GM23338 (cell line): Measurements from ENCODE around the gene PDSS2. TPM values are rescaled to one million over a fixed set of nuclear protein-coding genes. Genes with fewer than 3 reads are reported as not detected.

Experiments
- ATAC-seq: fragments of 200-7000 bp; cut with Tn5 transposase; 3 replicates; pipeline ENCODE4 v1.9.1; 2020
- DNase-seq: peaks from one replicate; pipeline ENCODE4 v3.0.0-alpha.2; 2015; ENCODE audit warnings: low spot score
- H2AFZ ChIP-seq: fragments of 200-600 bp; sonication (generic); 2 replicates; pipeline ENCODE4 v1.8.0; 2016; ENCODE audit warnings: antibody characterized with exemption, mild to moderate bottlenecking, moderate library complexity
- H3F3A ChIP-seq: fragments of 200-600 bp; sonication (generic); replicated peaks from 2 replicates; pipeline ENCODE4 v1.8.0; 2017; ENCODE audit warnings: antibody characterized with exemption, mixed run types, low read depth
- H3K27ac ChIP-seq: fragments of 200-600 bp; sonication (generic); 2 replicates; pipeline ENCODE4 v1.6.1; 2016; ENCODE audit warnings: low read depth
- H3K27me3 ChIP-seq: fragments of 200-600 bp; sonication (generic); 2 replicates; pipeline ENCODE4 v1.8.0; 2016; ENCODE audit warnings: mild to moderate bottlenecking, mixed run types, moderate library complexity; ENCODE audit not compliant: insufficient read depth
- H3K36me3 ChIP-seq: fragments of 200-600 bp; sonication (generic); 2 replicates; pipeline ENCODE4 v1.8.0; 2016; ENCODE audit warnings: mild to moderate bottlenecking; ENCODE audit not compliant: insufficient read depth
- H3K4me1 ChIP-seq: fragments of 200-600 bp; sonication (generic); 2 replicates; pipeline ENCODE4 v1.8.0; 2016; ENCODE audit warnings: mild to moderate bottlenecking, moderate library complexity; ENCODE audit not compliant: insufficient read depth
- H3K4me2 ChIP-seq: fragments of 200-600 bp; sonication (generic); 2 replicates; pipeline ENCODE4 v1.7.1; 2017; ENCODE audit warnings: mixed run types
- H3K4me3 ChIP-seq: fragments of 200-600 bp; sonication (generic); 2 replicates; pipeline ENCODE4 v1.6.1; 2016; ENCODE audit warnings: mixed run types
- H3K79me2 ChIP-seq: fragments of 200-600 bp; sonication (generic); replicated peaks from 2 replicates; pipeline ENCODE4 v1.8.0; 2017; ENCODE audit warnings: mild to moderate bottlenecking; ENCODE audit not compliant: insufficient read depth
- H3K9me2 ChIP-seq: fragments of 200-600 bp; sonication (generic); 2 replicates; pipeline ENCODE4 v1.8.0; 2017; ENCODE audit not compliant: insufficient read depth
- H4K20me1 ChIP-seq: fragments of 200-600 bp; sonication (generic); replicated peaks from 2 replicates; pipeline ENCODE4 v1.8.0; 2017; ENCODE audit warnings: mild to moderate bottlenecking; ENCODE audit not compliant: insufficient read depth
- H3K27ac Mint-ChIP-seq: 2 replicates; pipeline ENCODE4 v1.8.0; 2020; ENCODE audit warnings: inconsistent platforms, mild to moderate bottlenecking, moderate library complexity, mixed read lengths
- H3K27me3 Mint-ChIP-seq: 3 replicates; pipeline ENCODE4 v1.8.0; 2022; ENCODE audit warnings: low read depth, mild to moderate bottlenecking, moderate library complexity, mixed read lengths, inconsistent platforms; ENCODE audit not compliant: insufficient read depth, poor library complexity
- H3K36me3 Mint-ChIP-seq: 3 replicates; pipeline ENCODE4 v1.8.0; 2021; ENCODE audit warnings: low read depth, mild to moderate bottlenecking, inconsistent platforms, moderate library complexity, mixed read lengths
- H3K4me1 Mint-ChIP-seq: 3 replicates; pipeline ENCODE4 v1.8.0; 2020; ENCODE audit warnings: mild to moderate bottlenecking, inconsistent platforms, mixed read lengths
- H3K4me3 Mint-ChIP-seq: 3 replicates; pipeline ENCODE4 v1.8.0; 2021; ENCODE audit warnings: moderate library complexity, mild to moderate bottlenecking, inconsistent platforms, mixed read lengths
- H3K9me3 Mint-ChIP-seq: 3 replicates; pipeline ENCODE4 v1.8.0; 2020; ENCODE audit warnings: moderate library complexity, mild to moderate bottlenecking, inconsistent platforms, mixed read lengths
- CREB1 ChIP-seq: fragments of 250-450 bp; sonication (Bioruptor Pico); IDR thresholded peaks from 2 replicates; pipeline ENCODE4 v1.5.0; 2020; ENCODE audit warnings: low read depth, mild to moderate bottlenecking, moderate library complexity
- EZH2 ChIP-seq: fragments of 200-600 bp; sonication (generic); IDR thresholded peaks from one replicate; pipeline ENCODE4 v1.8.0; 2017; ENCODE audit warnings: antibody characterized with exemption, mild to moderate bottlenecking, low read depth; ENCODE audit not compliant: unreplicated experiment
- EZH2phosphoT487 ChIP-seq: fragments of 200-600 bp; sonication (generic); IDR thresholded peaks from one replicate; pipeline ENCODE4 v1.8.1; 2018; ENCODE audit warnings: antibody characterized with exemption; ENCODE audit not compliant: unreplicated experiment
- JUNB ChIP-seq: IDR thresholded peaks from one replicate; pipeline ENCODE4 v1.6.1; 2016; ENCODE audit warnings: antibody characterized with exemption; ENCODE audit not compliant: unreplicated experiment
- NANOG ChIP-seq: IDR thresholded peaks from 2 replicates; pipeline ENCODE4 v1.6.1; 2016; ENCODE audit warnings: antibody characterized with exemption, borderline replicate concordance
- POLR2AphosphoS5 ChIP-seq: IDR thresholded peaks from 2 replicates; pipeline ENCODE4 v1.6.1; 2016; ENCODE audit warnings: antibody characterized with exemption, low read depth
- REST ChIP-seq: IDR thresholded peaks from one replicate; pipeline ENCODE4 v1.6.1; 2018; ENCODE audit warnings: antibody characterized with exemption; ENCODE audit not compliant: unreplicated experiment
- STAT1 ChIP-seq: IDR thresholded peaks from one replicate; pipeline ENCODE4 v1.6.1; 2016; ENCODE audit warnings: antibody characterized with exemption; ENCODE audit not compliant: unreplicated experiment
- ZNF114 ChIP-seq: fragments of 250-450 bp; sonication (Bioruptor Pico); IDR thresholded peaks from 2 replicates; pipeline ENCODE4 v1.5.0; 2020; ENCODE audit warnings: mild to moderate bottlenecking, moderate library complexity
- ZNF331 ChIP-seq: fragments of 250-450 bp; sonication (Bioruptor Pico); IDR thresholded peaks from 2 replicates; pipeline ENCODE4 v1.5.0; 2020; ENCODE audit warnings: low read depth, mild to moderate bottlenecking, moderate library complexity
- polyA plus RNA-seq: library from polyadenylated mRNA; unstranded; fragments of >200 nt; fragmentation: Nextera tagmentation; extraction: Ambion mirVana; gene quantifications from 2 replicates; pipeline ENCODE4 v1.2.1, GENCODE V29; 2016
- total RNA-seq: library from RNA; depleted of rRNA; stranded (reverse); fragments of >200 nt; shearing (Covaris generic); gene quantifications from 2 replicates; pipeline ENCODE4 v1.2.3, GENCODE V29; 2014
- TF ChIP-seq, protein P1 (sequence below), 2 experiments: fragments of 200-600 bp in 1 of 2; sonication (generic) in 1 of 2; conservative IDR thresholded peaks; 2 replicates each; pipeline versions ENCODE4 v1.5.1 to v1.6.1; 2016 to 2017; ENCODE audit warnings: antibody characterized with exemption in 2 of 2, low read depth in 2 of 2, mild to moderate bottlenecking in 2 of 2, moderate library complexity in 1 of 2
- TF ChIP-seq, protein P2 (sequence below): fragments of 250-450 bp; sonication (Bioruptor Pico); IDR thresholded peaks from 2 replicates; pipeline ENCODE4 v1.5.0; 2020; ENCODE audit warnings: mild to moderate bottlenecking, moderate library complexity

PDSS2 gene
- total and polyA plus RNA-seq, 2 experiments from 2014 or later = 7.3 to 16.7 TPM

DNA sequence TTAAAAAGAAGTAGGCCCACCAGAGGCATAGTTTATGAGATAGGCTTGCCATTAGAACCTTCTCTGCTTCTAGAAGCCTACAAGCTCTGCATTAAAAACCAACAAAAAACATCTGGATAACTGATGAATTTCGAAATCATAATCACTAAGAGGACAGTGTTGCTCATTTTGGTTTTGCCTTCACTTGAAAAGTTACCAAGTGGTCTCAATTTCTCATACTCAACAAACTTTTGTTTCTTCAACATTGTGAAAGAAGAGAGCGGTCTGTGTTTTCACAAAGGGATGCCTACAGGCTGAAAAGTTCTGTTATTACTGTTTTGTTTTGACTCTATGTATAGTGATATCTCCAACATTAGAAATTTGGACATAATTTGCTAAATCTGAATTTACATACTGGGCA, 98.9 kb downstream of the PDSS2 start (continued):
- TF ChIP-seq, protein P1, sequence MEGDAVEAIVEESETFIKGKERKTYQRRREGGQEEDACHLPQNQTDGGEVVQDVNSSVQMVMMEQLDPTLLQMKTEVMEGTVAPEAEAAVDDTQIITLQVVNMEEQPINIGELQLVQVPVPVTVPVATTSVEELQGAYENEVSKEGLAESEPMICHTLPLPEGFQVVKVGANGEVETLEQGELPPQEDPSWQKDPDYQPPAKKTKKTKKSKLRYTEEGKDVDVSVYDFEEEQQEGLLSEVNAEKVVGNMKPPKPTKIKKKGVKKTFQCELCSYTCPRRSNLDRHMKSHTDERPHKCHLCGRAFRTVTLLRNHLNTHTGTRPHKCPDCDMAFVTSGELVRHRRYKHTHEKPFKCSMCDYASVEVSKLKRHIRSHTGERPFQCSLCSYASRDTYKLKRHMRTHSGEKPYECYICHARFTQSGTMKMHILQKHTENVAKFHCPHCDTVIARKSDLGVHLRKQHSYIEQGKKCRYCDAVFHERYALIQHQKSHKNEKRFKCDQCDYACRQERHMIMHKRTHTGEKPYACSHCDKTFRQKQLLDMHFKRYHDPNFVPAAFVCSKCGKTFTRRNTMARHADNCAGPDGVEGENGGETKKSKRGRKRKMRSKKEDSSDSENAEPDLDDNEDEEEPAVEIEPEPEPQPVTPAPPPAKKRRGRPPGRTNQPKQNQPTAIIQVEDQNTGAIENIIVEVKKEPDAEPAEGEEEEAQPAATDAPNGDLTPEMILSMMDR (conservative IDR thresholded peaks at IDR 0.05; ENCODE audit: low read depth in 2 of 2) = no peak
- TF ChIP-seq JUNB (no peak), NANOG (no peak)

DNA sequence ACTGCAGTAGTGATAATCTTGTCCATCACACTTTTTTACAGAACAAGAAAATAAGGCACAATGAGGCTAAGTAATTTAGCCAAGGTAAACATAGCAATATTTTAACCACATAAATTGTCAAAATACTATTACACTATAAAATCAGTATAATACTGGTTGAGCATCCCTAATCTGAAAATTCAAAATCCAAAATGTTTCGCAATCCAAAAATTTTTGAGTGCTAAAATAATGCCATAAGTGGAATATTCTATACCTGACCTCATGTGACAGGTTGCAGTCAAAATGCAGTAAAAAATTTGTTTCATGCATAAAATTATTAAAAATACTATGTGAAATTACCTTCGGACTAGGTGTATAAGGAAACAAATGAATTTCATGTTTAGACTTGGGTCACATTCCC, 101.5 kb downstream of the PDSS2 start:
- Histone ChIP-seq H3F3A (no peaks in the 10 kb centered on the region), H3K4me1 (no peaks in the 10 kb centered on the region), H3K79me2 (no peaks in the 10 kb centered on the region), H3K27me3 (no peaks in the 10 kb centered on the region), H3K9me2 (no peaks in the 10 kb centered on the region), H3K27ac (no peak overlapping the region), H3K36me3 (no peaks in the 10 kb centered on the region), H2AFZ (no peak overlapping the region), H3K4me3 (no peak overlapping the region), H3K4me2 (no peak overlapping the region), H4K20me1 (no peaks in the 10 kb centered on the region)
- Mint-ChIP-seq H3K36me3 (peaks cover 2% of the 10 kb centered on the region), H3K27me3 (no peaks in the 10 kb centered on the region), H3K4me1 (peaks cover 11% of the 10 kb centered on the region; the same call in 2 of the 3 replicates), H3K4me3 (no peak overlapping the region), H3K27ac (no peak overlapping the region), H3K9me3 (peaks cover 1% of the 10 kb centered on the region; the same call in 1 of the 3 replicates)
- DNase-seq (no peak), ATAC-seq (no peak)
- TF ChIP-seq, protein P1 (conservative IDR thresholded peaks at IDR 0.05; ENCODE audit: low read depth in 2 of 2) = no peak
- no peak for TF ChIP-seq POLR2AphosphoS5
- no peak for TF ChIP-seq EZH2phosphoT487
- TF ChIP-seq STAT1 = no peak
- no peak for TF ChIP-seq EZH2
- no peak for TF ChIP-seq ZNF331 (CRISPR knock-in tag)
- TF ChIP-seq CREB1 (CRISPR knock-in tag) = no peak
- no peak for TF ChIP-seq ZNF114
- TF ChIP-seq NANOG = no peak
- TF ChIP-seq, protein P2, sequence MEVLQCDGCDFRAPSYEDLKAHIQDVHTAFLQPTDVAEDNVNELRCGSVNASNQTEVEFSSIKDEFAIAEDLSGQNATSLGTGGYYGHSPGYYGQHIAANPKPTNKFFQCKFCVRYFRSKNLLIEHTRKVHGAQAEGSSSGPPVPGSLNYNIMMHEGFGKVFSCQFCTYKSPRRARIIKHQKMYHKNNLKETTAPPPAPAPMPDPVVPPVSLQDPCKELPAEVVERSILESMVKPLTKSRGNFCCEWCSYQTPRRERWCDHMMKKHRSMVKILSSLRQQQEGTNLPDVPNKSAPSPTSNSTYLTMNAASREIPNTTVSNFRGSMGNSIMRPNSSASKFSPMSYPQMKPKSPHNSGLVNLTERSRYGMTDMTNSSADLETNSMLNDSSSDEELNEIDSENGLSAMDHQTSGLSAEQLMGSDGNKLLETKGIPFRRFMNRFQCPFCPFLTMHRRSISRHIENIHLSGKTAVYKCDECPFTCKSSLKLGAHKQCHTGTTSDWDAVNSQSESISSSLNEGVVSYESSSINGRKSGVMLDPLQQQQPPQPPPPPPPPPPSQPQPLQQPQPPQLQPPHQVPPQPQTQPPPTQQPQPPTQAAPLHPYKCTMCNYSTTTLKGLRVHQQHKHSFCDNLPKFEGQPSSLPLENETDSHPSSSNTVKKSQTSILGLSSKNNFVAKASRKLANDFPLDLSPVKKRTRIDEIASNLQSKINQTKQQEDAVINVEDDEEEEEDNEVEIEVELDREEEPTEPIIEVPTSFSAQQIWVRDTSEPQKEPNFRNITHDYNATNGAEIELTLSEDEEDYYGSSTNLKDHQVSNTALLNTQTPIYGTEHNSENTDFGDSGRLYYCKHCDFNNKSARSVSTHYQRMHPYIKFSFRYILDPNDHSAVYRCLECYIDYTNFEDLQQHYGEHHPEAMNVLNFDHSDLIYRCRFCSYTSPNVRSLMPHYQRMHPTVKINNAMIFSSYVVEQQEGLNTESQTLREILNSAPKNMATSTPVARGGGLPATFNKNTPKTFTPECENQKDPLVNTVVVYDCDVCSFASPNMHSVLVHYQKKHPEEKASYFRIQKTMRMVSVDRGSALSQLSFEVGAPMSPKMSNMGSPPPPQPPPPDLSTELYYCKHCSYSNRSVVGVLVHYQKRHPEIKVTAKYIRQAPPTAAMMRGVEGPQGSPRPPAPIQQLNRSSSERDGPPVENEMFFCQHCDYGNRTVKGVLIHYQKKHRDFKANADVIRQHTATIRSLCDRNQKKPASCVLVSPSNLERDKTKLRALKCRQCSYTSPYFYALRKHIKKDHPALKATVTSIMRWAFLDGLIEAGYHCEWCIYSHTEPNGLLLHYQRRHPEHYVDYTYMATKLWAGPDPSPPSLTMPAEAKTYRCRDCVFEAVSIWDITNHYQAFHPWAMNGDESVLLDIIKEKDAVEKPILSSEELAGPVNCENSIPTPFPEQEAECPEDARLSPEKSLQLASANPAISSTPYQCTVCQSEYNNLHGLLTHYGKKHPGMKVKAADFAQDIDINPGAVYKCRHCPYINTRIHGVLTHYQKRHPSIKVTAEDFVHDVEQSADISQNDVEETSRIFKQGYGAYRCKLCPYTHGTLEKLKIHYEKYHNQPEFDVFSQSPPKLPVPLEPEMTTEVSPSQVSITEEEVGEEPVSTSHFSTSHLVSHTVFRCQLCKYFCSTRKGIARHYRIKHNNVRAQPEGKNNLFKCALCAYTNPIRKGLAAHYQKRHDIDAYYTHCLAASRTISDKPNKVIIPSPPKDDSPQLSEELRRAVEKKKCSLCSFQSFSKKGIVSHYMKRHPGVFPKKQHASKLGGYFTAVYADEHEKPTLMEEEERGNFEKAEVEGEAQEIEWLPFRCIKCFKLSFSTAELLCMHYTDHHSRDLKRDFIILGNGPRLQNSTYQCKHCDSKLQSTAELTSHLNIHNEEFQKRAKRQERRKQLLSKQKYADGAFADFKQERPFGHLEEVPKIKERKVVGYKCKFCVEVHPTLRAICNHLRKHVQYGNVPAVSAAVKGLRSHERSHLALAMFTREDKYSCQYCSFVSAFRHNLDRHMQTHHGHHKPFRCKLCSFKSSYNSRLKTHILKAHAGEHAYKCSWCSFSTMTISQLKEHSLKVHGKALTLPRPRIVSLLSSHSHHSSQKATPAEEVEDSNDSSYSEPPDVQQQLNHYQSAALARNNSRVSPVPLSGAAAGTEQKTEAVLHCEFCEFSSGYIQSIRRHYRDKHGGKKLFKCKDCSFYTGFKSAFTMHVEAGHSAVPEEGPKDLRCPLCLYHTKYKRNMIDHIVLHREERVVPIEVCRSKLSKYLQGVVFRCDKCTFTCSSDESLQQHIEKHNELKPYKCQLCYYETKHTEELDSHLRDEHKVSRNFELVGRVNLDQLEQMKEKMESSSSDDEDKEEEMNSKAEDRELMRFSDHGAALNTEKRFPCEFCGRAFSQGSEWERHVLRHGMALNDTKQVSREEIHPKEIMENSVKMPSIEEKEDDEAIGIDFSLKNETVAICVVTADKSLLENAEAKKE (CRISPR knock-in tag) = no peak
- no peak for TF ChIP-seq REST
- TF ChIP-seq JUNB = no peak
